Common myeloid progenitor, CD34-positive (primary cell): ENCODE data around the gene DBN1.

ENCODE experiments used
- CTCF ChIA-PET: fragments of 350-600 bp; sonication (Branson Sonifier 250); formaldehyde crosslinking; loops from one replicate; lab custom pipeline; 2021; ENCODE audit warnings: antibody characterized with exemption; lab: Charles Lee
- POLR2A ChIA-PET: fragments of 350-600 bp; sonication (Branson Sonifier 250); formaldehyde crosslinking; loops from one replicate; lab custom pipeline; 2021; ENCODE audit warnings: antibody characterized with exemption; lab: Charles Lee
- DNase-seq, 3 donors: peaks; one replicate each; pipeline versions ENCODE4 v3.0.0 to v3.0.0-alpha.2; 2013
- H3K27ac ChIP-seq, 2 experiments: 1 replicate in 1 of 2; 2 replicates in 1 of 2; pipeline ENCODE4 v1.7.0; 2013; ENCODE audit warnings: inconsistent platforms in 2 of 2, low read length in 2 of 2, mild to moderate bottlenecking in 2 of 2, low read depth in 1 of 2, moderate library complexity in 1 of 2; ENCODE audit not compliant: severe bottlenecking in 2 of 2, insufficient read depth in 1 of 2, poor library complexity in 1 of 2
- H3K27me3 ChIP-seq, 5 experiments: replicated peaks in 2 of 5; 1 replicate in 3 of 5; 2 replicates in 2 of 5; pipeline versions ENCODE4 v1.6.1 to v1.7.0; 2013; ENCODE audit warnings: low read length in 4 of 5, mild to moderate bottlenecking in 2 of 5, moderate library complexity in 2 of 5, inconsistent platforms in 1 of 5; ENCODE audit not compliant: insufficient read depth in 5 of 5, control insufficient read depth in 4 of 5
- H3K36me3 ChIP-seq, 4 experiments: 1 replicate in 2 of 4; 2 replicates in 2 of 4; pipeline versions ENCODE4 v1.6.1 to v1.7.0; 2013; ENCODE audit warnings: low read length in 3 of 4, control low read depth in 1 of 4, mild to moderate bottlenecking in 1 of 4; ENCODE audit not compliant: control insufficient read depth in 4 of 4, insufficient read depth in 4 of 4
- H3K4me1 ChIP-seq, 4 experiments: 1 replicate in 3 of 4; 2 replicates in 1 of 4; pipeline versions ENCODE4 v1.6.1 to v1.7.1; 2013; ENCODE audit warnings: low read length in 3 of 4, mild to moderate bottlenecking in 3 of 4, control low read depth in 1 of 4, inconsistent platforms in 1 of 4, moderate library complexity in 1 of 4; ENCODE audit not compliant: control insufficient read depth in 4 of 4, insufficient read depth in 4 of 4; ENCODE audit errors: control extremely low read depth in 1 of 4
- H3K4me3 ChIP-seq, 7 experiments: 1 replicate in 4 of 7; 2 replicates in 3 of 7; pipeline versions ENCODE4 v1.5.1 to v1.7.0; 2013; ENCODE audit warnings: mild to moderate bottlenecking in 7 of 7, low read length in 6 of 7, moderate library complexity in 6 of 7, inconsistent platforms in 2 of 7, low read depth in 2 of 7, control low read depth in 1 of 7; ENCODE audit not compliant: insufficient read depth in 4 of 7, control insufficient read depth in 1 of 7; ENCODE audit errors: extremely low read depth in 1 of 7
- H3K9me3 ChIP-seq, 5 experiments: 1 replicate in 4 of 5; 2 replicates in 1 of 5; pipeline versions ENCODE4 v1.6.1 to v1.7.1; 2013; ENCODE audit warnings: low read length in 4 of 5, mild to moderate bottlenecking in 2 of 5, inconsistent platforms in 1 of 5, low read depth in 1 of 5, moderate library complexity in 1 of 5; ENCODE audit not compliant: control insufficient read depth in 4 of 5, insufficient read depth in 2 of 5; ENCODE audit errors: control extremely low read depth in 1 of 5
- WGBS: methylation state at CpG from one replicate; pipeline ENCODE4 v1.1.5; 2013; ENCODE audit not compliant: insufficient coverage; 5-methylcytosine and 5-hydroxymethylcytosine counted together

DBN1 gene

GRCh38 chr5:177430140-177430951 lies 43.1 kb downstream of the DBN1 start:
- Histone ChIP-seq H3K27me3 (no peaks in the 10 kb centered on the region), H3K27ac (peak overlapping the region in 1 of 2 experiments; percentile 92), H3K4me1 (peaks cover 12 to 71% (median 66%) of the 10 kb centered on the region in 4 experiments), H3K4me3 (peak overlapping the region in 3 of 7 experiments; percentile 82 to 89 (median 83)), H3K36me3 (peaks cover 2 to 58% (median 37%) of the 10 kb centered on the region in 4 experiments), H3K9me3 (no peaks in the 10 kb centered on the region)
- 87% methylated on average over 24 of the region's 26 CpGs for WGBS
- CTCF ChIA-PET: interaction anchor here (0.9 to 23.4 kb wide), 5 partner anchors 18 to 79 kb away, joined by 3 to 387 read pairs (median 8); partner anchors contain the start of genes DOK3, F12, PFN3 and PRR7
- POLR2A ChIA-PET: interaction anchor here (0.9 to 3.9 kb wide), 6 partner anchors 9 to 27 kb away, joined by 3 to 19 read pairs (median 4); partner anchors contain the start of gene PRR7
- no peak for DNase-seq

- DNase-seq: peak; percentile 77 to 94 (median 92)
These were observed 44.0 kb downstream of the DBN1 start for GRCh38 chr5:177429248-177430040.

GRCh38 chr5:177428574-177429217 lies 44.7 kb downstream of the DBN1 start:
- no peaks in the 10 kb centered on the region for H3K27me3 ChIP-seq
- peak overlapping the region; percentile 65 to 92 for H3K27ac ChIP-seq
- ChIA-PET POLR2A (interaction anchor here (0.9 to 3.9 kb wide), 3 partner anchors 11 to 25 kb away, joined by 4 to 19 read pairs (median 8); no protein-coding TSS in a partner anchor), CTCF (interaction anchor here (1.1 to 23.4 kb wide), 6 partner anchors 9 to 110 kb away, joined by 3 to 387 read pairs (median 14); partner anchors contain the start of genes F12, PFN3 and PRR7)
- peaks cover 0 to 41% (median 22%) of the 10 kb centered on the region in 4 experiments for H3K36me3 ChIP-seq
- peaks cover 14 to 76% (median 70%) of the 10 kb centered on the region in 4 experiments for H3K4me1 ChIP-seq
- no peaks in the 10 kb centered on the region for H3K9me3 ChIP-seq
- no peak for DNase-seq
- peak overlapping the region in 5 of 7 experiments; percentile 28 to 89 (median 82) for H3K4me3 ChIP-seq
- 62% methylated on average over 5 of the region's 10 CpGs for WGBS

More at GRCh38 chr5:177429248-177430040, 44.0 kb downstream of the DBN1 start:
- H3K27me3 ChIP-seq: no peaks in the 10 kb centered on the region
- ChIA-PET CTCF (interaction anchor here (1.1 to 23.4 kb wide), 4 partner anchors 19 to 111 kb away, joined by 3 to 387 read pairs (median 170); partner anchors contain the start of genes F12, PFN3 and PRR7), POLR2A (interaction anchor here (0.6 to 3.9 kb wide), 6 partner anchors 10 to 27 kb away, joined by 3 to 19 read pairs (median 4); no protein-coding TSS in a partner anchor)
- peaks cover 0 to 49% (median 29%) of the 10 kb centered on the region in 4 experiments for H3K36me3 ChIP-seq
- H3K4me1 ChIP-seq: peaks cover 14 to 76% (median 70%) of the 10 kb centered on the region in 4 experiments
- H3K9me3 ChIP-seq: no peaks in the 10 kb centered on the region
- H3K27ac ChIP-seq: peak overlapping the region; percentile 1 to 92
- WGBS: 31% methylated on average over 5 of the region's 6 CpGs
- H3K4me3 ChIP-seq: peak overlapping the region in 5 of 7 experiments; percentile 12 to 89 (median 82)

GRCh38 chr5:177427919-177428573 lies 45.4 kb downstream of the DBN1 start:
- POLR2A ChIA-PET: interaction anchor here (3.9 kb wide), 1 partner anchor 24 kb away, joined by 19 read pairs; no protein-coding TSS in a partner anchor
- H3K27ac ChIP-seq: peak overlapping the region; percentile 65 to 92
- 25% methylated on average over 11 of the region's 11 CpGs for WGBS
- H3K36me3 ChIP-seq: peaks cover 0 to 35% (median 16%) of the 10 kb centered on the region in 4 experiments
- H3K9me3 ChIP-seq: no peaks in the 10 kb centered on the region
- CTCF ChIA-PET: interaction anchor here (1.0 to 23.4 kb wide), 7 partner anchors 9 to 108 kb away, joined by 3 to 387 read pairs (median 7); partner anchors contain the start of genes F12, LMAN2, PFN3 and PRR7
- DNase-seq: peak; percentile 42 to 72 (median 64)
- peaks cover 14 to 75% (median 70%) of the 10 kb centered on the region in 4 experiments for H3K4me1 ChIP-seq
- peak overlapping the region in 6 of 7 experiments; percentile 61 to 89 (median 80) for H3K4me3 ChIP-seq
- no peaks in the 10 kb centered on the region for H3K27me3 ChIP-seq

GRCh38 chr5:177427211-177427822 lies 46.1 kb downstream of the DBN1 start:
- POLR2A ChIA-PET: interaction anchor here (0.6 to 3.9 kb wide), 3 partner anchors 13 to 24 kb away, joined by 3 to 19 read pairs (median 3); no protein-coding TSS in a partner anchor
- Histone ChIP-seq H3K27me3 (no peaks in the 10 kb centered on the region), H3K9me3 (no peaks in the 10 kb centered on the region), H3K4me1 (peaks cover 14 to 67% (median 63%) of the 10 kb centered on the region in 4 experiments), H3K4me3 (peak overlapping the region; percentile 58 to 89 (median 79)), H3K36me3 (peaks cover 0 to 27% (median 8%) of the 10 kb centered on the region in 4 experiments), H3K27ac (peak overlapping the region; percentile 65 to 92)
- DNase-seq: no peak
- CTCF ChIA-PET: interaction anchor here (1.0 to 23.4 kb wide), 6 partner anchors 10 to 75 kb away, joined by 3 to 387 read pairs (median 14); partner anchors contain the start of genes F12, LMAN2, PFN3 and PRR7
- under 1% methylated on average over 9 of the region's 11 CpGs for WGBS
